Measurements from ENCODE around the gene SUGCT.
"Not testable (repeated sequence)": the region's sequence is repeated elsewhere in the genome, so short reads cannot be mapped to it uniquely, and the experiment has no call there.

SUGCT gene

GRCh38 chr7:40135317-40135610 lies 459 bp downstream of the SUGCT start:
- peak overlapping the region; percentile 92; the same call in 1 of the 2 replicates for H3K4me3 ChIP-seq (ENCODE audit: low read length)
- no peak for DNase-seq (ENCODE audit: low read depth, low spot score)

DNA sequence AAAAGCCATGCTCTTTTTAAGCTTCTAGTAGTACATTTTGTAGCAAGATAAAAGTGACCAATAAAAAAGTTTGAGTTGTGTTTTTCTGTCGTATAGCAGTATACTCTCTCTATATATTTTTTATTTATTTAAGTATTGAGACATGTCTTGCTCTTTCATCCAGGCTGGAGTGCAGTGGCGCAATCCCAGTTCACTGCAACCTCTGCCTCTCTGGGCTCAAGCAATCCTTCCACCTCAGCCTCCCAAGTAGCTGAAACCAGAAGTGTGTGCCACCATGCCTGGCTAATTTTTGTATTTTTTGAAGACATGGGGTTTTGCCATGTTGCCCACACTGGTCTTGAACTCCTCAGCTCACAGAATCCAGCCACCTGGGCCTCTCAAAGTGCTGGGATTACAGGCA lies 2.8 kb downstream of the SUGCT start:
- DNase-seq (ENCODE audit: low read depth, low spot score), result no peak
- H3K4me3 ChIP-seq (ENCODE audit: low read length), result no peak overlapping the region

DNA sequence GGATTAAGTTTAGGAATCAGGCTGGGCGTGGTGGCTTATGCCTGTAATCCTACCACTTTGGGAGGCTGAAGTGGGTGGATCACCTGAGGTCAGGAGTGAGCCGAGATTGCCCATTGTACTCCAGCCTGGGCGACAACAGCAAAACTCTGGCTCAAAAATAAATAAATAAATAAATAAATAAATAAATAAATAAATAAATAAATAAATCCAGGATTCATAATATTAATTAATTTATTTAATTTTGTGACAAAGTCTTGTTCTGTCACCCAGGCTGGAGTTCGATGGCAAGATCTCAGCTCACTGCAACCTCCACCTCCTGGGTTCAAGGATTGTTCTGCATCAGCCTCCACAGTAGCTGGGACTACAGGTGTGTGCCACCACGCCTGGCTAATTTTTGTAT lies 4.2 kb downstream of the SUGCT start:
- DNase-seq (ENCODE audit: low read depth, low spot score), result no peak
- H3K4me3 ChIP-seq (ENCODE audit: low read length), result no peak overlapping the region

GRCh38 chr7:40139891-40140290 lies 5.1 kb downstream of the SUGCT start:
- not testable (repeated sequence) for H3K4me3 ChIP-seq (ENCODE audit: low read length); DNase-seq (ENCODE audit: low read depth, low spot score)

DNA sequence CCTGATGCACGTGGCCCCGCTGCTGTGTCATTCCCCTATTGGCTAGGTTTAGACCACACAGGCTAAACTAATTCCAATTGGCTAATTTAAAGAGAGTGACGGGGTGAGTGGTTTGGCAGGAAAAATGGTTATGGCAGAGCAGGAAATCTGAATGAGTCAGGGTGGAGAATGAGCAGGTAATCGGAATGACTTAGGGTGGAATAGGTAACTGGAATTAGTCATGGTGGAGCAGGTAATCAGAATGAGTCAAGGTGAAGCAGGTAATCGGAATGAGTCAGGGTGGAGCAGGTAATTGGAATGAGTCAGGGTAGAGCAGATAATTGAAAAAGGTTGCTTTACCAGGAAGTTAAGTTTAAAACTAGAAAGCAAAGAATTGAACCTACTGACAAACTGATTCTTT lies 7.1 kb downstream of the SUGCT start:
- not testable (repeated sequence) for H3K4me3 ChIP-seq (ENCODE audit: low read length); DNase-seq (ENCODE audit: low read depth, low spot score)

DNA sequence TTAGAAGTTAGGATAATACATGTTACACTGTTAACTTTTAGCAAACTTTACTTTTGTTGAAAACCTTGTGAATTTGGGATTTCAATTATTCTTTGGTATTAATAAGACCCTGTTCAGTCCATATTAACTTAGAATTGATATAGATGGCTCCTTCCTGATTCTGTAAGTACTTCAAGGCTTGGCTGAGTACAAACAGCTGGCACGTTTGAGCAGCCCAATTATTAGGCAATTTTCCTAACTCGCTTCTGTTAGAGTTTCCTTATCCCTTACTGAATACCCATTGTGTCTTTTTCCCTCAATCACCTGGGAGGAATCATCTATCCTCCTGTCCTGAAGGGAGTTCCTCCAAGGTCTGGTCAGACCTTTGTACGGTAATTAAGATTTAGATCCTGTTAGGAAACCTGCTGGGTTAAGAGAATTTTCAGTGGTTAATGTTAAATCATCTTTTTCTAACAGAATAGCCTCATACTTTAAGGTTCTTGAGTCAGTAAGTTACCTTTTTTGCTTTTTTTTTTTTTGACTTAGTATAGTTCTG lies 10.9 kb downstream of the SUGCT start:
- DNase-seq (ENCODE audit: low read depth, low spot score); H3K4me3 ChIP-seq (ENCODE audit: low read length): not testable (repeated sequence)

DNA sequence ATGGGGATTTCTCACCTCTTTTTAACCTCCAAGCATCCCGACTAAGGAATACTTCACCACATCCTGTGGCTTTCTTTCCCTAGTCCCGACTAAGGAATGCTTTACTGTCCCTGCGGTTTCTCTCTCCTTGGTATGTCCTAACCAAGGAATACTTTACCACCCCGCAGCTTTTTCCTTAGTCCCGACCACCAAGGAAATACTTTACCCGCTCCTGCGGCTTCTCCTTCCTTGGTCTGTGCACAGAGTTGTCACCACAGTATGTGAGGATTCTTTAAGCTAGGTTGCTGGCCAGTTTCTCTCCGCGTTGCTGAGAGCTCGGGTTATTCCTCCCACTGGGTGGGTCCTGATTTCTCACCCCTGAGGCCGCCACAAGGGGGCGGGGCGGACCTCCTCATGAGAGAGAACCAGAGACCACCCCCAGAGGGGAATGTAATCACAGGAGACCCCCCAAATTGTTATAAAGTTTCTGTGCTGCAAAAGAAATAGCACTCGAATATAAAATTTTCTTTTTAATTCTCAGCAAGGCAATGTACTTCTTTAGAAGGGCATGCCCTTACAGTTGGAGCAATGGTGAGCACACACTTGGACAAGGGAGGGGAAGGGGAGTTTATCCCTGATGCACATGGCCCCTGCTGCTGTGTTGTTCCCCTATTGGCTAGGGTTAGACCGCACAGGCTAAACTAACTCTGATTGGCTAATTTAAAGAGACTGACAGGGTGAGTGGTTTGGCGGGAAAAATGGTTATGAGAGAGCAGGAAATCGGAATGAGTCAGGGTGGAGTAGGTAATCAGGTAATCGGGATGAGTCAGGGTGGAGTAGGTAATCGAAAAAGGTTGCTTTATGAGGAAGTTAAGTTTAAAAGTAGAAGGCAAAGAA lies 12.8 kb downstream of the SUGCT start:
- DNase-seq (ENCODE audit: low read depth, low spot score), result no peak
- no peak overlapping the region for H3K4me3 ChIP-seq (ENCODE audit: low read length)

DNA sequence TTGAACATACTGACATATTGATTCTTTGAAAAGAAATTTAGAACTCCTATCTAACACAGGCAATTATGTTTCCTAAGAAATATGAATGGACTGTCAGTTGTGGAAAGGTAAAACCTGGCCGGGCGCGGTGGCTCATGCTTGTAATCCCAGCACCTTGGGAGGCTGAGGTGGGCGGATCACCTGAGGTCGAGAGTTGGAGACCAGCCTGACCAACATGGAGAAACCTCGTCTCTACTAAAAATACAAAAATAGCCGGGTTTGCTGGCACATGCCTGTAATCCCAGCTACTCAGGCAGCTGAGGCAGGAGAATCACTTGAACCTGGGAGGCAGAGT lies 13.4 kb downstream of the SUGCT start:
- not testable (repeated sequence) for DNase-seq (ENCODE audit: low read depth, low spot score); H3K4me3 ChIP-seq (ENCODE audit: low read length)

- DNase-seq (ENCODE audit: low read depth, low spot score), result no peak
- no peak overlapping the region for H3K4me3 ChIP-seq (ENCODE audit: low read length)
Observed at GRCh38 chr7:40148671-40149070, 13.9 kb downstream of the SUGCT start.

GRCh38 chr7:40151504-40151903 lies 16.7 kb downstream of the SUGCT start:
- no peak for DNase-seq (ENCODE audit: low read depth, low spot score)
- no peak overlapping the region for H3K4me3 ChIP-seq (ENCODE audit: low read length)

DNA sequence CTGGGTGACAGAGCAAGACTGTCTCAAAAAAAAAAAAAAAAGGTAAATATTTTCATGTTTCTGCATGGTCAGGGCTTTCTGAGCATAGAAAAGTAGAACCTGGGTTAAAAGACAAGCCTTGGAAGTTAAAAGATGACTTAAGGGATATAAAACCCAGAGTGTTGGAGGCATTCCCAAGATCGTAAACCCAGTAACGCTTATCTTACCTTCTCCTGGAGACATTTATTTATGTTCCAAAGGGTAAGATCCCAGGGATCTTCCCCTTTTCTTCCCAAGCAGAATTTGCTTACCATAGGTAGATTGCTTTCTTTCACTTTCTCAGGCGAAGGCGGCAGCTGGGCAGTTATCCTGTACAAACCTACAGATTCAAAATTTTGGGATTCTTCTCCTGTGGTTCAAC lies 22.2 kb downstream of the SUGCT start:
- DNase-seq (ENCODE audit: low read depth, low spot score), result no peak
- no peak overlapping the region for H3K4me3 ChIP-seq (ENCODE audit: low read length)

DNA sequence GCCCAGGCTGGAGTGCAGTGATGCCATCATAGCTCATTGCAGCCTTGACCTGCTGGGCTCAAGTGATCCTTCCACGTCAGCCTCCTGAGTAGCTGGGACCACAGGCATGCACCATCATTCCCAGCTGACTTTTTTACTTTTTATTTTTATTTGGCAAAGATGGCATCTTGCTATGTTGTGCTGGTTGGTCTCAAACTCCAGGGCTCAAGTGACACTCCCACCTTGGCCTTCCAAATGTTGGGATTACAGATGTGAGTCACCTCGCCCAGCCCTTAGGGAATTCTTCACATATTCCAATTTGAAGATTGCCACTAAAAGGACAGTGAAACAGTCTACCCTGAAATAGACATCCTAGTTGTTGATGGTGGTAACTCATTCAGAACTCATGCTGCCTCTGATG lies 27.7 kb downstream of the SUGCT start:
- H3K4me3 ChIP-seq (ENCODE audit: low read length), result no peak overlapping the region
- DNase-seq (ENCODE audit: low read depth, low spot score), result no peak

- DNase-seq (ENCODE audit: low read depth, low spot score), result no peak
- H3K4me3 ChIP-seq (ENCODE audit: low read length), result no peak overlapping the region
Observed at GRCh38 chr7:40165216-40165615, 30.4 kb downstream of the SUGCT start.

GRCh38 chr7:40167291-40167690 lies 32.5 kb downstream of the SUGCT start:
- no peak overlapping the region for H3K4me3 ChIP-seq (ENCODE audit: low read length)
- no peak for DNase-seq (ENCODE audit: low read depth, low spot score)

GRCh38 chr7:40168266-40168665 lies 33.5 kb downstream of the SUGCT start:
- DNase-seq (ENCODE audit: low read depth, low spot score); H3K4me3 ChIP-seq (ENCODE audit: low read length): not testable (repeated sequence)

- not testable (repeated sequence) for H3K4me3 ChIP-seq (ENCODE audit: low read length)
Observed at GRCh38 chr7:40173121-40173520, 38.3 kb downstream of the SUGCT start.

DNA sequence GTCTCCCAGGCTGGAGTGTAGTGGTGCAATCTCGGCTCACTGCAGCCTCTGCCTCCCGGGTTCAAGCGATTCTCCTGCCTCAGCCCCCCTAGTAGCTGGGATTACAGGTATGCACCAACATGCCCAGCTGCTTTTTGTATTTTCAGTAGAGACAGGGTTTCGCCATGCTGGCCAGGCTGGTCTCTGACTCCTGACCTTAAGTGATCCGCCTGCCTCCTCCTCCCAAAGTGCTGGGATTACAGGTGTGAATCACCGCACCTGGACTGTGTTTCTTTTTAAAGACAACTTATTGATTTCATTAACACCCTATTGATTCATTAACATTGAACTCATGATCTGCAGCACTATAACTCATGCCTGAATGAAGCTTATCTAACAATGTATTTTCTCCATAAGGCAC lies 40.5 kb downstream of the SUGCT start:
- DNase-seq (ENCODE audit: low read depth, low spot score); H3K4me3 ChIP-seq (ENCODE audit: low read length): not testable (repeated sequence)

More at GRCh38 chr7:40173121-40173520, 38.3 kb downstream of the SUGCT start:
- DNase-seq (ENCODE audit: low read depth, low spot score), result not testable (repeated sequence)

GRCh38 chr7:40175725-40176510 lies 41.1 kb downstream of the SUGCT start:
- H3K4me3 ChIP-seq (ENCODE audit: low read length), result no peak overlapping the region
- DNase-seq (ENCODE audit: low read depth, low spot score), result no peak

DNA sequence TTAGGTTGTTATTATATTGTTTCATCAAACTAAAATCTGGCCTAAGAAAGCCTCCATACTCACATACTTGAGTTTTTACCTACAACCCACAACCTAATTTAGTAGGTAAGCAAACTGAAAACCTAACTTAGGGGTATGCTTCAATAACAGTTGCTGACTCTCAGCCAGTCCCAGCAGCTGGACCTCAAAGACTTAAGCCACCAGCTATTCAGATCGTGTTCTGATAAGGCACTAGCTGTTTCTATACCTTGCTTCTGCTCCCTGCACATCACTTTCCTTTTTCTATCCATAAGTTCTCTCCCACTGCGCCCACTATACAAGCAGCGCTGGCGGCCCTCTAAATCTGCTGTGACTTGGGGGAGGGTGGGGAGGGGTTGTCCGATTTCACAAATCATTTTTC lies 42.3 kb downstream of the SUGCT start:
- no peak for DNase-seq (ENCODE audit: low read depth, low spot score)
- no peak overlapping the region for H3K4me3 ChIP-seq (ENCODE audit: low read length)

DNA sequence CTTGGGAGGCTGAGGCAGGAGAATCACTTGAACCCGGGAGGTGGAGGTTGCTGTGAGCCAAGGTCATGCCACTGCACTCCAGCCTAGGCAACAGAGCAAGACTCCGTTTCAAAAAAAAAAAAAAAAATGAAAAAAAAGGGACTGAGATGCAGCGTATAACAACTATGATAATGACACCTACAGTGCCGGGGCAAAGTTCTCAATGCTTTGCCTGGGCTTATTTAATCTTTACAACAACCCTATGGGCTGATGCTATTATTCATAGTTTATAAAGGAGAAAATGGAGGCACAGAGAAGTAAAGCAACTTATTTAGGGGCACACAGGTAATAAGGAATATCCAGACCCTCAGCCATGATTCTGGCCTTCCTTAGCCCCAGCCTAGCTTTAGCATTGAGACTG lies 47.6 kb downstream of the SUGCT start:
- no peak for DNase-seq (ENCODE audit: low read depth, low spot score)
- H3K4me3 ChIP-seq (ENCODE audit: low read length), result no peak overlapping the region

All from Jurkat, Clone E6-1 (cell line).